IPS-NIHi7 (cell line): ENCODE data around the gene HAPLN1.

ENCODE experiments used
- DNase-seq: peaks from one replicate; pipeline ENCODE4 v3.0.0; 2012; ENCODE audit warnings: mixed read lengths; ENCODE audit errors: extremely low spot score

HAPLN1 gene

DNA sequence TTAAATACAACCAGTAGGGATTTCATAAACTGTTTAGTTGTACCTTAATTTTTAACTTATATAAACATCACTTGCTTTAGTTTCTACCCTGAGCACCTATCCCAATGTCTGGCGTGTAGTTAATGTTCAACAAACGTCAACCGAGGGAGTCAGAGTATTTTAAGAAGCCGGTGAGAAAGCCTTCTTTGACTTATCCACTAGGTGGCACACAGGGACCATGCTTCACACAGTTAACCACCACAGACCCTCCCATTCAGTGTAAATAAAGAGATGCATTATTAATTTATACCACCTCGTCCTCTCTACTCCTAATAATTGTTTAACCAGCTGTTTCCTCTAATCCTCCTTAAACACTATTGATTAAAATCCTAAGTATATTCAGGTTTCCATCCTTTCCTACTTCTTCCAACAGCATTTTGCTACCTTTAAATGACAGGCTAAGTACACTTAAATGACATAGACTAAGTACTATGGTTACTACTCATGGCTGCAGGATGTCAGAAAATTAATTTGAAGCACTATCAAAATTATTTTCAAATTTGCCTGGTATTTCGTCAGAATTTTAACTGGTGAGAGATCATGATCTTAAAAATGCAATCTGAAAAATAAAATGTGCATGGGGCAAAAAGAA, 2.3 kb downstream of the HAPLN1 start:
- peak; percentile 58 for DNase-seq

DNA sequence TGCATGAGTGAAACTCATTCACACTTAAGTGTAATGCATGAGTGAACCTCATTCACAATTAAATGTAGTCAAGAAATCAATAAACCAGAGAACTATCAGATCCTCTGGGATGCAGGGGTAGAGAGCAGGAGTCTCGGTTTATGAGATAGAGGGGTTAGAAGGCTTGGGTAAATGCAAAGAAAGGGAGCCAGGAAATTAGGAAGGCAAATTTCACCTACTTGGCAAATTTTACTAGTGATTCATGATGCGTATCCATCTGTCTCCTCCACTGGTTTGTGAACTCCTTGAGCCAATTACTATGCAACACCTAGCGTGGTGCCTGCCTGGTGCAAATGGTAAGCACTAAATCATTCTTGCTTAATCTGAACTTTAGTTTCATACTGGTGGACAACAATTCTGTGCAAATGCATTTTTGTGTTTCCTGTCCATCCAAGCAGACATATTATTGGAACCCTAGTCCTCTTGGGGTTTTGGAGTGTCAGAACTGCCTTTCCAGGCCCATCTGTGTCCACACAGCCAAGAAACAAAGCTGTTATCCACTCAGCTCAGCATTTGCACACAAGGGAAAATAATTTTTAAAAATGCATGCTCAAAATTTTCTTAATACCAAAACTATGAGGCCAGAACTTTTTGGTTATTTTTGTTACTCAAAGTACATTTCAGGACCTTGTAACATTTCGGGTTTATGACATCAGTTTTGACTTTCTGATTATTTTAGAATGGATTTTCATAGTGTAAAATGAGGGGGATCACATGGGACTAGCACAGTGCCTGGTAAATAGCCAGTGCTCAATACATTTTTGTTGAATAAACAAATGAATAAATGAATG, 5.2 kb downstream of the HAPLN1 start:
- DNase-seq: no peak

DNA sequence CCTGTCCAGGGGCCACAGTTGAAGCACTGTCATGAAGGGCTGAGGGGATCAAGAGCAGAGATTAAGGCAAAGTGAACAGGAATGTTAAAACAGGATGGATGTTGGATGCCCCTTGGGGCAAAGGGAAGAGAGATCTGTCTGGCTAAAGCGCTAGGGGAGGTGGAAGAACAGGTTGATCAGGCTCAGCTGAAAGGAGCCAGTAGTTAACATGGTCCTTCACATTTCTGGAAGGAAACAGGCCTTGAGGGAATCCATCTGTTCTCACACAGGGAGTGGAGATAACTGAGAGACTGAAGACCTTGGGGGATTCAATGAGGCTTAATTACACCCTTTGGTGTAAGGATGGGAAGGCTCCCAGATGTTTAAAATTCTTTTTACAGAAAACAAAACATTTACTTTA, 5.8 kb downstream of the HAPLN1 start:
- peak; percentile 15 for DNase-seq

DNA sequence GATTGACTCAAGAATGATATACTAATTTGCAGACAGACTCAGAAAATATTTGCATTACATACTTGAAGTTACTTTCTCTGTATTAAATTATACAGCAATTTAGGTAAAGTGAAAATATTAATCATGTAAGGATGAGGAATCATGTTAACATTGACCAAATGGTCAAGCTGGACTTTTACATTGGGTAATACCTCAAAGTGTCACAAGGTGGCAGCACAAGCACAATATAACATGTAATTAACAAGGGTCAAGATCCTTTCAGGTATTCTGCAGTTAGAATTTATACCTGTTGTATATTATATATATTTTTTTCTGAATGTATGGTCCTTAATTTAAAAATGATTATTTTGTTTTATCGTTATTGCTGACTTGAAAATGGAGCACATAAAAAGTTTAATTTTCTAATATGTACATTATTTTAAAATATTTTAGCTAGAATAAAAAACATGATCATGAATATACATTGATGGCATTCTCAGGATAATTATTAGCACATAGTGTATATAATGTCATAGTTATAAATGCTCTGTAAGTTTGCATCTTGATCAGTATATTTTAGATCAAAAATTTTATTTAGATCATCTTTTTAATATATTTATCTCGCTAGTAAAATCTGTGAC, 8.6 kb downstream of the HAPLN1 start:
- peak; percentile 18 for DNase-seq

DNA sequence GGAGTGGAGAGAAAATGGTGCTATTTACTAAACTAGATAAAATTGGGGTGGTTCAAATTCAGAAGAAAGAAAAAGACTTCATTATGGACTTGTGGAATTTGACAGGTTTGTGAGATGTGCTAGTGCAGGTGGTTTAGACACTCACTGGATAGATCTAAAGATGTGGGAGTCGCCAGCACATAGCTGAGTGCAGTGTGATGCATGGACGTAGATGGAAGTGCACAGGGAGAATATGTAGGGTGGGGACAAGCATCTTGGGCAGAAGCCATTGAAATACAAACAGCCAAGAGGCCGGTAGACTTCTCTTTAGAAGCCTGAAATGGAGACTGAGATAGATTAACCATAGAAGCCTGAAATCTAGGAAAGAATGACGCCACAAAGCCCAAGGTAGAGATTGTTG, 10.7 kb downstream of the HAPLN1 start:
- no peak for DNase-seq

DNA sequence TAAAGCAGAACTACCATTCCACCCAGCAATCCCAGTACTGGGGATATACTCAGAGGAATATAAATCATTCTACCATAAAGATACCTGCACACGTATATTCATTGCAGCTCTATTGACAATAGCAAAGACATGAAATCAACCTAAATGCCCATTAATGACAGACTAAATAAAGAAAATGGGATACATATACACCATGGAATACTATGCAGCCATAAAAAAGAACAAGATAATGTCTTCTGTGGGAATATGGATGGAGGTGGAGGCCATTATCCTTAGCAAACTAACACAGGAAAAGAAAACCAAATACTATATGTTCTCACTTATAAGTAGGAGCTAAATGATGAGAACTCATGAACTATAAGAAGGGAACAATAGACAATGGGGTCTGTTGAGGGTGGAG, 12.5 kb downstream of the HAPLN1 start:
- no peak for DNase-seq

DNA sequence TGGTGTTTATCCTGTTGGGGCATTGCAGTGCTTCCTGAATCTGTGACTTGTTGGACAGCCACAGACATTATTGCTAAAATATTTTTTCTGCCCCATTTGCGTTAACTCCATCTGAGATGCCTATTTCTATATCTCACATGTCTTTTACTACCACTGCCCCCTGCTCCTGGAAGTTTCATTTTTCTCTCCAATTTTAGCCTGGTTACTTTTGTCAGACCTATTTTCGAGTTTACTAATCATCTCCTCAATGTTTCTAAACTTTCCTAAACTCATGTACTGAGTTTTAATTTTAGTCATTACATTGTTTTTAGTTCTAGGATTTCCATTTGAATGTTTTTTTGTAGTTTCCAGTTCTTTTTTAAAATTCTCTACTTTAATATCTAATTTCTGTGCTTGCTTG, 17.6 kb downstream of the HAPLN1 start:
- DNase-seq: no peak

DNA sequence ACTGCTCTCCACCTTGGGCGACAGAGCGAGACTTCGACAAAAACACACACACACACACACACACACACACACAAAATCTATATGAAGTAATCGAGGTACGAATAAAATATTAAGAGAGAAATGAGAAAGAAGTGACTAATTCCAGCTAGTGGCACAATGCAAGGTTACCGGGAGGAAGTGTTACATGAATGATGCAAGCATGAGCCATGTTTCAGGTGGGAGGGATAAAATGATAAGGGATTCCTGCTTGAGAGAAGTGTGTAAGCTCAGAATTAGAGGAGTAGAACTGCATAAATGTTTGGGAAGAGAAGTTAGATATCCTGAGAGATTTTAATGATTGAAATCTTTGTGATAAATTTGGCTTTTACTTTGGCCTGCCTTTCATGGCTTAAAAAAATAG, 18.8 kb downstream of the HAPLN1 start:
- DNase-seq: no peak

DNA sequence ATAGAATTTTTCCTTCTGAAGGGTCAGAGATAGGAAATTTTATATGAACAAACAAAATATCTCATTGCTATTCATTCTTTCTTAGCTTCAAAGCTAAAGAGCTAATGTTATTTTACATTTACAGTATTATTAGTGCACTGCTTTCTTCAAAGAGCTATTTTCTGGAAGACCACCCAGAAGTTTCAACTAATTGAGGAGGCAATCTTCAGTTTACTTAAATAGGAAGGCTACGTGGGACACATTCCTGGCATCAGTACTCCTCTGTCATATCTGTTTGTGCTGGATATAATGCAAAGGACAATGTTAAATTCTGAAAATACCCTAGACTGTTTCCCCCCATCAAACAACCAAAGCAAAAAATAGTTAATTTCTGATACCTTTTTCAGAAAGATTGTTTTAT, 30.8 kb downstream of the HAPLN1 start:
- no peak for DNase-seq

DNA sequence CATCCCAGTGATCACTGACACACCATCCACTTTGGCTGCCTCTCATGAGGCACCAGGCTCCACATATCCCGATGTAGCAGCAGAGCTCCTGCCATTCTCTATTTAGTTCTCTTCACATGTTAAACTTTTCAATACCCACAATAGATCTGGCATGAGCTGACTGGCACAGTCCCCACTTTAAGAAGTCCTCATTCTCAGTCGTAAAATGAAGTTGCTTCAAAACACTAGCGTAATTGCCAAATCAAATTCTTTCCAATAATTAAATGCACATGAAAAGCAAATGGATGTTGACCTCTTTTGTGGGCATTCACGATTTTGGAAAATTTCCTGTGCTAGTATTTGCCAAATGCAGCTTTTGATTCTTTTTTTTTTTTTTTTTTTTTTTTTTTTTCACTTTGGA, 32.4 kb downstream of the HAPLN1 start:
- no peak for DNase-seq

DNA sequence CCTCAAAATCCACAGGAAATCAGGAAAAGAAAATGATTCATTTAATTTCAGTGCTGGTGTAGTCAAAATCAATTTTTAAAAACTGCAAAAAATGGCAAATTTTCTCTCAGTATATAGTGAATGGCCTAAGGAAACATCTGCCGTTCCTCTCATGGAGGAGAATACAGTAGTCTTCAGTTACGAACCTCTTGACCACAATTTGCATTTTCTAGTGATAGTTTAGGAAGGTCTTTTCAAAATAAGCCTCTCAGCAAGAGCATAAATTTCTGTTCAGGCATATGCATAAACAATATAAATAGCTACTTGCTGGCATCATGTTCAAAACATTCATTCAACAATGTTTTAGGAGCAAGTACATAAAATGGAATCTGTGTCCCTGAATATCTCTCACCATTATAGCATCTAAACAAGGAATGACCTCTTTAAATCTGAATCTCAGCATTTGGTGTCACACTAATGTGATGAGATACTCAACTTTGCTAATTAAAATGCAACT, 33.5 kb downstream of the HAPLN1 start:
- no peak for DNase-seq

DNA sequence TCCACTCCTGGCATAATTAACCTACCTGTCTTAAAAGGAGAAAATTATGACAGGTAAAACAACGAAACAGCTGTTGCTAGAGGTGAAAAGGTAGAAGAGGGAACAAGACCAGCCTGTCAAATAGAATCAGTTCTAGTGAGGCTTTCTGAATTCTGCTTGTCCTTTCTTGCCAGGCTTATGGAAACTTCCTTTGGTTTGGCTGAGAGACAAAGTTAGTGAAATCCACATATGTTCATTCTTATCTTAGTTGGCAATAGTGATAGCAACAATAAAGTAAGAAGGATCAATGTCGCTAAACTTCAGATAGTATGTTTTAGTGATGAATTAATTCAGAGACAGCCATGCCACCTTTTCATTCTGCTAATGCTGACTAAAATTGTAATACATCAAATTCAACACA, 34.4 kb downstream of the HAPLN1 start:
- no peak for DNase-seq

DNA sequence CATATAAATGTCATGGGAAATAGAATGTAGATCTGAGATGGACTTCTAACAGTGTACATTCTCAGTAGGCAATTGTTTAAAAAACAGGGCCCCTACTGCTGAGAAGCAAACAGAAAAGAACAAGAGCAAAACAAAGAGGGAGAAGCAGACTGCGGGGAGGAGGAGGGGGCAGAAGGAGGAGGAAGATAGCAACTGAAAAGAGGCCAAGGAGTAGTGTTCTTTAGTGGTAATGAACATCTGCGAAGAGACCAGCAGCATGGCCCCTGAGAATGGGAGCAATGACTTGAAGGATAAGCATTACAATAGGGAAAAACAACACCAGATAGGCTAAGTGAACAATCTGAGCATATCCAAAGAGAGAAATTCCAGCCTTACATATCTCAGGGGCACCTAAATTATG, 36.8 kb downstream of the HAPLN1 start:
- DNase-seq: no peak

DNA sequence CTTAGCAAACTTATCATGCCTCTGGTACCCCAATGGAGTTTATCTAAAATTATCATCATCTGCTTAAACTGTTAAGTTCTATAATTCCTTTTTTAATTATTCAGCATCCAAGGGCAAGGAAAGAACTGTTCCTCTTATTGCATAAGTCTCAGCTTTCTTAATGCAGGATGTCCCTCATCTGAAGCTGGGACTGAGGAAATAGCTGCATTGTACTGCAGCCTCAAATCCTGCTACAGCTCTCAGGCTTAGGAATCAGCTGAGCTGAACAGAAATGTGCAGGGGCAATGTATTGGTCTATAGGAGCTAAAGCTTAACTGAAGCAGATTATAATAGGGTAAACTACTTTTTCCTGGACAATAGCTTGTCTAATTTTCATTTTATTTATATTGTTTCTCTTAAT, 48.0 kb downstream of the HAPLN1 start:
- DNase-seq: no peak

DNA sequence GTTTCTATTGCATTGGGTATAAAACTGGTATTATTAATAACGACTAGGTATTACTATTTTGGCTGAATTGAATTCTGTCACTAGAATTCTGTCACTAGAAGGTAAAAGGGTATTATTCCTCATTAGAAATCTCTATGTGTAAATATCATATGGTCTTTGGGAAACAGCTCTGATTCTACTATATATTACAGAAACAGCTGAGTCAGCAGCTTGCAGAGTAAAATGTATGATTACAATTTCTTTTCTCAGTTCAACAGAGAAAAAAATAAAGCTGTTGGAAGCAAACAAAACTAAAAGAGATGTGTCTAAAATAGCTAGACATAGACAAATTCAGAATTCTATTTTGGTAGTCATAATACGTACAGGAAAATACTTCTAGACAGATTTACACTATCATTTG, 48.5 kb downstream of the HAPLN1 start:
- DNase-seq: no peak

DNA sequence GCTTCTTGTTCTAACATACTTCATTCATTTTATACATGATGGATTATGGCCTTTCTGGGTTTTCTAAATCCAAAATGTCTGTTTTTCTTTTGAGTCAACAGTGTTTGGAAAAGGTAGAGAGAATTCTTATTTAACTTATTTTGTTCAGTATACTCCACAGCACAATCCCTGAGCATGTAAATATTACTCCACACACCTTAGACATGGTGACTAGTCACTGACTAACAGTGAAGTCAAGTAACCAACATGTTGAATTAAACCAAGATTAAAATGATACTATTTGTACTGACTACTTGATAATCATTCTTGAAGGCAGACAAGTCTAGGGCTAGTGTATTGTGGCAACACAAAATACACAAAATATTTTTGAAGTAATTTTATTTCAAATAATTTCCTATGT, 55.0 kb downstream of the HAPLN1 start:
- no peak for DNase-seq

DNA sequence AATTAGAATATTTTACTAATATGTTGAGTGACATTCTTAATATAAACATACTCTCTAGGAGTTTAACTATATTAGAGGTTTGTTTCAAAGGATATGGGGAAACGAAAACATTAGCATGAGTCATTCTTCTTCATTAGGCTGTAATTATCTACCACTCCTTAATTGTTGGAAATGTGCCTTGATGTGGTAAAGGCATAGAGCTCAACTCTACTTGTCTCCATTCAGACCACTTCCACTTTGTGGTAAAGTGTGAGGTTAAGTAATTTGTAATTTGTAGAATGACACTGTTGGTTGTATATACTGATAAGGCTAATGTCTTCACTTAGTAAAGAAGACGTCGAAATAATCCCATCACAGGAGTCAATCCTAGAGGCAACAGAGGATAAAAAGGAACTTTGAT, 58.1 kb downstream of the HAPLN1 start:
- no peak for DNase-seq

DNA sequence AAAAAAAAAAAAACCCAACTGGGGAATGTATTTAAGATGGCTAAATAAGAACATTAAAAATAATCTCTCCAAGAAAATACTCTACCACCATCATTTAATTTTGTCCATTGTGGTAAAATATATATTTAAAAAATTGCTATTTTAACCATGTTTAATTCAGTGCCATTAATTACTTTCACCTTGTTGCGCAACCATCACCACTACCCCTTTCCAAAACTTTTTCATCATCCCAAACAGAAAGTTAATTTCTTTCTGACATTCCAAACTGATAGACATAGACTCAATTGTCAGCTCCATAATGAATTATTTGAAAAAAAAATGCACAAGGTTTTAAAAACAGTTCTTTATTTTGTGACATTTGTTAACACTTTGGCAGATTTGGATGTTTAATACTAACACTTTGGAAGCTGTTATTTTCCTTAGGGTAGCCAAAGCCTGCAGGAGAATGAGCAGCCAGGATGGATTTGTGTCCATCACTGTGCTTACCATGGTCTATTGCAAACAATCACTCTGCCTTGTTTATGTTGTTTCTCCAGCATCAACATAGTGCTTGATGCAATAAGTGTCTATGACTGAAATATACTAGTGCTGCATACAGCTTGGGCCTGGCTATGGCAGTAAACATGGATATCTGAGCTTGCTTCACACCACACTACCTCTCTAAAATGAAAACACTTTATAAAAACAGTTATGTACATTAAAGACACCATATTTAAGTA, 62.7 kb downstream of the HAPLN1 start:
- no peak for DNase-seq

DNA sequence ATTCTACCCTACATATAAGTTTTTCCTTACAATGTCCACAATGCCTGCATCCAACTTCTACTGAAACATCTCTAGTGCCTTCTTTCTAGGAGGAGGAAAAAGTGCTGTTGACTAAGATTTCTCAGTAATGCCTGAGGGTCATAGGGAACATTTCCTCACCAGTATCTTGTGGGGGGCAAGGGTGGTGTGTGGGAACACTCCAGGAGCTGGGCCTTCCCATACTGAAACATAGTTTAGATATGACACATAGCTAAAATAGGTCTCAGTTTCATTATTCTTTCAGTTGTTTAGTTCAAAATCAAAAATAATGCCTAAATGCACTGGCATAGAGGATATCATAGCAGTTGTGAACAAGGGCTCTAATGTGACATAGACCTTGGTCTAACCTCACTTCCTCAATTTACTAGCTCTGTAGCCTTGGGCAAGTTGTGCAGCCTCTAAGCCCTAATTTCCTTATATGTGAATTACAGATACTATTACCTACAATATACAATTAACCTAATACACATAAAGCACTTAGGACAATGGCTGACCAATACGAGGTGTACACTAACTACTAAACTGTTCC, 66.1 kb downstream of the HAPLN1 start:
- no peak for DNase-seq

DNA sequence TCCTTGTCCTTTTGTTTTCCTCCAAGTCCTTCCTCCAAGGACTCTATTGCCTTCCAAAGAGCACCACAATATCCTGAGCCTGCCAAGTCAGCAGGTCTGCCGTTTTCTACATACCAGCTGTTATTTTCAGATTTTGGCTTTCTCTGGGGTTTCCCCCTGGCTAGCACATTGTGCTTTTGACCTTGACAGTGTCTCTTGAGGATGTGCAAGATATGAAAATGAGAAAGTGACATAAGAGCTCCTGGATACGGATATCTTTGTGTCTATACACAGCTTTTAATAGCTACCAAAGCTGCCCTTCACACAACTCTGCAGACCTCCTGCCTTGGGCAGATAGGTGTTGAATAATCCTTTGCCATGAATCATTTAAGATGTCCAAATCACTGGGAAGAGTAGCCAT, 67.0 kb downstream of the HAPLN1 start:
- DNase-seq: no peak

DNA sequence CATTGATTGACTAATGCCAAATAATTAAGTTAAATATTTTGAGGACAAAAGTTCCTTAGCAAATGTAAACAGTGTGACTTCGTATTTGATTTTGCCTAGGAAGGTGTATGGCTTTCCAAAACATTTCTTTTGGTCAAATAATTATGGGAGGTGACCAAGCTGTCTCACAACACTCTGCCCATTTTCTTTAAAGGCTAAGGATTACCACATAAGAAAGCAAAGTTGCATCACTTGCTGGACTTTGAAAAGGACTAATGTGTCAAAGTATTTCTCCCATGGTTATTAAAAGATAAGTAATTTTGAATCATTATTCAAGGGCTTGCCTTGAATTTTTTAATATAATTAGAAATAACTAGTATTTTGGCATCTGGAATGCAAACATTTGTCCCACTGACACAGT, 74.7 kb downstream of the HAPLN1 start:
- no peak for DNase-seq

DNA sequence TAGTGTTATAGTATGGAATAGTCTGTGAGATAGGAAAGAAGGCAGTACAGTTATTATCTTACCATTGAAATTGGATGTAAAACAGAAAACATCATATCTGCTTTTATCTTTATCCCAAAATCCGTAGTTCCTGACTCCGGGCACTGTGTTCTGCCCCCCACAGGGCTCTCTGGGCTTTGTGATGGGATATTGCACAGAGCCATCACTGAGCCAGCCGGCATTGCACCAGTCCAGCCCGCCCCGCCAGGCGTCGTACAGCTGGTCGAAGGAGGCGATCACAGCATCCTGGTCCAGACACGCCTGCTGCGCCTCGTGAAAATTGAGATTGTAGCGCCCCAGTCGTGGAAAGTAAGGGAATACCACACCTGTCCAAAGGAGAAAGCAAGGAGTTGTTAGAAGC, 76.4 kb downstream of the HAPLN1 start:
- no peak for DNase-seq
